ENCODE results near the gene CMTM5.
"Not testable (repeated sequence)": the region's sequence is repeated elsewhere in the genome, so short reads cannot be mapped to it uniquely, and the experiment has no call there.

The CMTM5 gene

GRCh38 chr14:23396126-23396525 is 19.3 kb downstream of the CMTM5 start:
- in situ Hi-C loops (cut with HindIII; ENCODE audit: low sequenced_read_pairs) = no loop called here

GRCh38 chr14:23396781-23397407 is 20.0 kb downstream of the CMTM5 start:
- in situ Hi-C loops (cut with HindIII; ENCODE audit: low sequenced_read_pairs) = no loop called here

- in situ Hi-C loops (cut with HindIII; ENCODE audit: low sequenced_read_pairs) = no loop called here
Measured at GRCh38 chr14:23398348-23398747, 21.5 kb downstream of the CMTM5 start.

- in situ Hi-C loops (cut with HindIII; ENCODE audit: low sequenced_read_pairs) = no loop called here
Measured at GRCh38 chr14:23399136-23399535, 22.3 kb downstream of the CMTM5 start.

GRCh38 chr14:23399591-23399990 is 22.7 kb downstream of the CMTM5 start:
- in situ Hi-C loops (cut with HindIII; ENCODE audit: low sequenced_read_pairs) = no loop called here

- in situ Hi-C loops (cut with HindIII; ENCODE audit: low sequenced_read_pairs) = not testable (repeated sequence)
Measured at GRCh38 chr14:23400496-23401149, 23.8 kb downstream of the CMTM5 start.

GRCh38 chr14:23401291-23401690 is 24.4 kb downstream of the CMTM5 start:
- in situ Hi-C loops (cut with HindIII; ENCODE audit: low sequenced_read_pairs) = no loop called here

GRCh38 chr14:23402296-23403138 is 25.7 kb downstream of the CMTM5 start:
- in situ Hi-C loops (cut with HindIII; ENCODE audit: low sequenced_read_pairs) = no loop called here

- in situ Hi-C loops (cut with HindIII; ENCODE audit: low sequenced_read_pairs) = no loop called here
Measured at GRCh38 chr14:23403139-23403438, 26.2 kb downstream of the CMTM5 start.

GRCh38 chr14:23403908-23404307 is 27.1 kb downstream of the CMTM5 start:
- in situ Hi-C loops (cut with HindIII; ENCODE audit: low sequenced_read_pairs) = no loop called here

GRCh38 chr14:23404331-23404900 is 27.6 kb downstream of the CMTM5 start:
- in situ Hi-C loops (cut with HindIII; ENCODE audit: low sequenced_read_pairs) = no loop called here

GRCh38 chr14:23405096-23405495 is 28.2 kb downstream of the CMTM5 start:
- in situ Hi-C loops (cut with HindIII; ENCODE audit: low sequenced_read_pairs) = no loop called here

GRCh38 chr14:23405516-23406025 is 28.7 kb downstream of the CMTM5 start:
- in situ Hi-C loops (cut with HindIII; ENCODE audit: low sequenced_read_pairs) = no loop called here

GRCh38 chr14:23406244-23406643 is 29.4 kb downstream of the CMTM5 start:
- in situ Hi-C loops (cut with HindIII; ENCODE audit: low sequenced_read_pairs) = no loop called here

GRCh38 chr14:23406725-23407355 is 30.0 kb downstream of the CMTM5 start:
- in situ Hi-C loops (cut with HindIII; ENCODE audit: low sequenced_read_pairs) = no loop called here

- in situ Hi-C loops (cut with HindIII; ENCODE audit: low sequenced_read_pairs) = no loop called here
Measured at GRCh38 chr14:23407516-23408306, 30.9 kb downstream of the CMTM5 start, which contains the start of gene MYH6. TSS of gene MYH6 (minus strand) at chr14:23408273. CDS start at chr14:23407223, 1,050 bp downstream.

GRCh38 chr14:23408307-23408630 is 31.4 kb downstream of the CMTM5 start:
- in situ Hi-C loops (cut with HindIII; ENCODE audit: low sequenced_read_pairs) = no loop called here

- in situ Hi-C loops (cut with HindIII; ENCODE audit: low sequenced_read_pairs) = no loop called here
Measured at GRCh38 chr14:23409475-23409874, 32.6 kb downstream of the CMTM5 start.

- in situ Hi-C loops (cut with HindIII; ENCODE audit: low sequenced_read_pairs) = no loop called here
Measured at GRCh38 chr14:23409966-23410635, 33.3 kb downstream of the CMTM5 start.
